ENCODE measurements around the gene PYURF. TPM values are rescaled to one million over a fixed set of nuclear protein-coding genes. Genes with fewer than 3 reads are reported as not detected.
"Not testable (repeated sequence)": the region's sequence is repeated elsewhere in the genome, so short reads cannot be mapped to it uniquely, and the experiment has no call there.

PYURF gene
- total RNA-seq, 1 donor = 55.7 TPM

GRCh38 chr4:88539322-88540068, 15.9 kb upstream of the PYURF start:
- not testable (repeated sequence) for H3K36me3 ChIP-seq (ENCODE audit: insufficient read depth, low read length); H3K79me2 ChIP-seq (ENCODE audit: insufficient read depth, low read length); DNase-seq (ENCODE audit: insufficient read length, low spot score, missing footprints); H3K27me3 ChIP-seq (ENCODE audit: insufficient read depth, low read length); H3K27ac ChIP-seq (ENCODE audit: low read depth, low read length); H3K4me1 ChIP-seq (ENCODE audit: insufficient read depth, low read length); H3K9me3 ChIP-seq (ENCODE audit: low read depth, low read length); H4K20me1 ChIP-seq (ENCODE audit: insufficient read depth, low read length); H3K4me3 ChIP-seq (ENCODE audit: insufficient read depth, low read length)
- Histone ChIP-seq H3K4me2 (ENCODE audit: insufficient read depth, low read length) (peak overlapping the region; percentile 32), H2AFZ (ENCODE audit: low read length) (peak overlapping the region; percentile 77)
- peak; percentile 57 for TF ChIP-seq CTCF (IDR thresholded peaks at IDR 0.05; ENCODE audit: extremely low read depth, low read depth, low read length)

GRCh38 chr4:88537709-88538108, 14.1 kb upstream of the PYURF start:
- Histone ChIP-seq H3K36me3 (ENCODE audit: insufficient read depth, low read length) (no peaks in the 10 kb centered on the region), H3K27ac (ENCODE audit: low read depth, low read length) (no peak overlapping the region), H3K79me2 (ENCODE audit: insufficient read depth, low read length) (no peaks in the 10 kb centered on the region), H3K4me1 (ENCODE audit: insufficient read depth, low read length) (peaks cover 24% of the 10 kb centered on the region), H3K9me3 (ENCODE audit: low read depth, low read length) (no peaks in the 10 kb centered on the region), H3K4me3 (ENCODE audit: insufficient read depth, low read length) (no peak overlapping the region), H4K20me1 (ENCODE audit: insufficient read depth, low read length) (no peaks in the 10 kb centered on the region), H2AFZ (ENCODE audit: low read length) (no peak overlapping the region), H3K4me2 (ENCODE audit: insufficient read depth, low read length) (no peak overlapping the region), H3K27me3 (ENCODE audit: insufficient read depth, low read length) (no peaks in the 10 kb centered on the region)
- DNase-seq (ENCODE audit: insufficient read length, low spot score, missing footprints) = no peak
- no peak for TF ChIP-seq CTCF (IDR thresholded peaks at IDR 0.05; ENCODE audit: extremely low read depth, low read depth, low read length)

GRCh38 chr4:88535090-88535755, 11.6 kb upstream of the PYURF start:
- Histone ChIP-seq H3K4me2 (ENCODE audit: insufficient read depth, low read length) (peak overlapping the region; percentile 89), H3K27me3 (ENCODE audit: insufficient read depth, low read length) (no peaks in the 10 kb centered on the region), H3K9me3 (ENCODE audit: low read depth, low read length) (no peaks in the 10 kb centered on the region), H3K36me3 (ENCODE audit: insufficient read depth, low read length) (no peaks in the 10 kb centered on the region), H3K27ac (ENCODE audit: low read depth, low read length) (peak overlapping the region; percentile 100), H2AFZ (ENCODE audit: low read length) (peak overlapping the region; percentile 11), H3K79me2 (ENCODE audit: insufficient read depth, low read length) (no peaks in the 10 kb centered on the region), H4K20me1 (ENCODE audit: insufficient read depth, low read length) (no peaks in the 10 kb centered on the region), H3K4me3 (ENCODE audit: insufficient read depth, low read length) (no peak overlapping the region), H3K4me1 (ENCODE audit: insufficient read depth, low read length) (peaks cover 24% of the 10 kb centered on the region)
- no peak for TF ChIP-seq CTCF (IDR thresholded peaks at IDR 0.05; ENCODE audit: extremely low read depth, low read depth, low read length)
- DNase-seq (ENCODE audit: insufficient read length, low spot score, missing footprints) = no peak

All from osteoblast (primary cell).